Measurements from ENCODE around the gene SMTNL2. TPM values are rescaled to one million over a fixed set of nuclear protein-coding genes. Genes with fewer than 3 reads are reported as not detected.

Gene SMTNL2
- total RNA-seq, 1 donor from 2014 or later, result 1.6 TPM

GRCh38 chr17:4557626-4558346 is 26.5 kb upstream of the SMTNL2 start:
- ATAC-seq (no peak), DNase-seq (ENCODE audit: low spot score) (no peak)
- intact Hi-C loops (cut with DNase I), result no loop called here

GRCh38 chr17:4558347-4558971 is 25.9 kb upstream of the SMTNL2 start:
- DNase-seq (ENCODE audit: low spot score), result no peak
- ATAC-seq, result no peak
- intact Hi-C loops (cut with DNase I), result no loop called here

GRCh38 chr17:4559139-4559791 is 25.1 kb upstream of the SMTNL2 start:
- no peak for DNase-seq (ENCODE audit: low spot score)
- intact Hi-C loops (cut with DNase I), result no loop called here
- no peak for ATAC-seq

- ATAC-seq (no peak), DNase-seq (ENCODE audit: low spot score) (no peak)
- intact Hi-C loops (cut with DNase I), result loop anchor here (10.0 kb wide), 1 partner anchor 65 kb away; no protein-coding TSS in a partner anchor
Measured at GRCh38 chr17:4559966-4560365, 24.4 kb upstream of the SMTNL2 start.

- DNase-seq (ENCODE audit: low spot score), result no peak
- intact Hi-C loops (cut with DNase I), result loop anchor here (10.0 kb wide), 1 partner anchor 64 kb away; no protein-coding TSS in a partner anchor
- no peak for ATAC-seq
Measured at GRCh38 chr17:4560421-4560820, 23.9 kb upstream of the SMTNL2 start, which contains the start of gene GGT6. Gene GGT6, minus strand, starts transcription at chr17:4560577. Its CDS starts 56 bp downstream, at chr17:4560521.

- DNase-seq (ENCODE audit: low spot score), result no peak
- no peak for ATAC-seq
- intact Hi-C loops (cut with DNase I), result loop anchor here (10.0 kb wide), 1 partner anchor 64 kb away; no protein-coding TSS in a partner anchor
Measured at GRCh38 chr17:4560837-4561256, 23.5 kb upstream of the SMTNL2 start.

GRCh38 chr17:4562015-4562969 is 22.0 kb upstream of the SMTNL2 start:
- intact Hi-C loops (cut with DNase I), result loop anchor here (10.0 kb wide), 1 partner anchor 63 kb away; no protein-coding TSS in a partner anchor
- no peak for DNase-seq (ENCODE audit: low spot score)
- ATAC-seq, result no peak

- DNase-seq (ENCODE audit: low spot score), result no peak
- intact Hi-C loops (cut with DNase I), result loop anchor here (10.0 kb wide), 1 partner anchor 59 kb away; no protein-coding TSS in a partner anchor
- peak; percentile 85 for ATAC-seq
Measured at GRCh38 chr17:4565209-4566141, 18.9 kb upstream of the SMTNL2 start.

- intact Hi-C loops (cut with DNase I), result loop anchor here (10.0 kb wide), 1 partner anchor 58 kb away; no protein-coding TSS in a partner anchor
- DNase-seq (ENCODE audit: low spot score), result no peak
- ATAC-seq, result peak; percentile 85
Measured at GRCh38 chr17:4566785-4567184, 17.5 kb upstream of the SMTNL2 start.

GRCh38 chr17:4569591-4569990 is 14.7 kb upstream of the SMTNL2 start:
- DNase-seq (ENCODE audit: low spot score) (no peak), ATAC-seq (no peak)
- intact Hi-C loops (cut with DNase I), result loop anchor here (10.0 kb wide), 1 partner anchor 55 kb away; no protein-coding TSS in a partner anchor

GRCh38 chr17:4572131-4572530 is 12.2 kb upstream of the SMTNL2 start:
- intact Hi-C loops (cut with DNase I), result no loop called here
- DNase-seq (ENCODE audit: low spot score) (no peak), ATAC-seq (no peak)

GRCh38 chr17:4573115-4573514 is 11.2 kb upstream of the SMTNL2 start:
- intact Hi-C loops (cut with DNase I), result no loop called here
- ATAC-seq (no peak), DNase-seq (ENCODE audit: low spot score) (no peak)

GRCh38 chr17:4573669-4574068 is 10.7 kb upstream of the SMTNL2 start:
- no peak for ATAC-seq
- DNase-seq (ENCODE audit: low spot score), result no peak
- intact Hi-C loops (cut with DNase I), result no loop called here

- ATAC-seq, result no peak
- no peak for DNase-seq (ENCODE audit: low spot score)
- intact Hi-C loops (cut with DNase I), result no loop called here
Measured at GRCh38 chr17:4574448-4575045, 9.8 kb upstream of the SMTNL2 start.

GRCh38 chr17:4576161-4576558 is 8.2 kb upstream of the SMTNL2 start:
- ATAC-seq (no peak), DNase-seq (ENCODE audit: low spot score) (no peak)
- intact Hi-C loops (cut with DNase I), result no loop called here

- ATAC-seq, result peak; percentile 39
- DNase-seq (ENCODE audit: low spot score), result no peak
- intact Hi-C loops (cut with DNase I), result no loop called here
Measured at GRCh38 chr17:4576729-4577322, 7.5 kb upstream of the SMTNL2 start.
